OCI-LY7 (cell line): ENCODE data around the gene CYP3A4.

Experiments used
- CTCF ChIP-seq: fragments of 200-600 bp; sonication (generic); conservative IDR thresholded peaks from 2 replicates; pipeline ENCODE4 v1.5.1; 2014; ENCODE audit warnings: mild to moderate bottlenecking, antibody characterized with exemption, low read length, moderate library complexity, mixed read lengths
- EZH2phosphoT487 ChIP-seq: fragments of 200-600 bp; sonication (generic); IDR thresholded peaks from 2 replicates; pipeline ENCODE4 v1.6.1; 2018; ENCODE audit warnings: low read depth, borderline replicate concordance, mild to moderate bottlenecking, mixed run types, antibody characterized with exemption, low read length, moderate library complexity, mixed read lengths

DNA sequence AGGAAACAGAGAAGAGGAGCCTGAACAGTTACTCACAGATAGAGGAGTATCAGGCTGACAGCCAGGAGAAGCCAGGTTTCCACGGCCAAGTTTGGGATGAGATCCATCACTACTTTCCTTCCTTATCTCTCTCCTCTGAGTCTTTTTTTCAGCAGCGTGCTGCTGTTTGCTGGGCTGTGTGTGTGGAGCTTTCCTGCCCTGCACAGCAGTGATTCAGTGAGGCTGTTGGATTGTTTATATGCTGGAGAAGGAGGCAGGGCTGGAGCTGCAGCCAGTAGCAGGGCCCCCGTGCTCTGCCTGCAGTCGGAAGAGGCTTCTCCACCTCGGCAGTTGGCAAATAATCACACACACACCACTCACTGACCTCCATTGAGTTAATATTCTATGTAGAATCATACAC is 49.0 kb downstream of the CYP3A4 start, which contains the start of gene CYP3A7:
- TF ChIP-seq CTCF (no peak), EZH2phosphoT487 (no peak)
